Keratinocyte (primary cell): Measurements from ENCODE around the gene MORN5. TPM values are rescaled to one million over a fixed set of nuclear protein-coding genes. Genes with fewer than 3 reads are reported as not detected.

ENCODE experiments used
- DNase-seq: peaks from one replicate; pipeline ENCODE4 v3.0.0-alpha.2; 2011; ENCODE audit warnings: low read depth, missing footprints, low spot score
- FAIRE-seq: peaks from 2 replicates; lab custom pipeline; 2011; peaks lifted over from hg19 to GRCh38; lab: Jason Lieb, UNC
- H2AFZ ChIP-seq: 2 replicates; pipeline ENCODE4 v1.6.0; 2012; ENCODE audit warnings: low read length, control low read depth, inconsistent platforms; ENCODE audit not compliant: control insufficient read depth
- H3K27ac ChIP-seq: 2 replicates; pipeline ENCODE4 v1.5.1; 2011; ENCODE audit warnings: low read length; ENCODE audit not compliant: control insufficient read depth, insufficient read depth
- H3K27me3 ChIP-seq: 3 replicates; pipeline ENCODE4 v1.6.0; 2011; ENCODE audit warnings: low read length; ENCODE audit not compliant: control insufficient read depth, insufficient read depth; ENCODE audit errors: extremely low read depth
- H3K36me3 ChIP-seq, 2 experiments: 2 replicates in 1 of 2; 3 replicates in 1 of 2; pipeline ENCODE4 v1.5.1; 2011; ENCODE audit warnings: low read length in 2 of 2, mild to moderate bottlenecking in 1 of 2; ENCODE audit not compliant: control insufficient read depth in 2 of 2, insufficient read depth in 2 of 2; ENCODE audit errors: extremely low read depth in 1 of 2
- H3K4me1 ChIP-seq: 3 replicates; pipeline ENCODE4 v1.5.1; 2011; ENCODE audit warnings: low read length; ENCODE audit not compliant: control insufficient read depth, insufficient read depth; ENCODE audit errors: extremely low read depth
- H3K4me2 ChIP-seq: 3 replicates; pipeline ENCODE4 v1.6.0; 2011; ENCODE audit warnings: low read depth, low read length; ENCODE audit not compliant: control insufficient read depth, insufficient read depth; ENCODE audit errors: extremely low read depth
- H3K4me3 ChIP-seq, 3 experiments: fragments of 200-600 bp in 1 of 3; sonication (generic) in 1 of 3; 2 replicates in 2 of 3; 3 replicates in 1 of 3; pipeline ENCODE4 v1.5.1; 2011 to 2016; ENCODE audit warnings: low read length in 3 of 3, mild to moderate bottlenecking in 3 of 3, control low read depth in 2 of 3, inconsistent platforms in 1 of 3, low read depth in 1 of 3, mixed read lengths in 1 of 3, mixed run types in 1 of 3, moderate library complexity in 1 of 3; ENCODE audit not compliant: control insufficient read depth in 2 of 3, insufficient read depth in 2 of 3; ENCODE audit errors: extremely low read depth in 1 of 3
- H3K79me2 ChIP-seq: 2 replicates; pipeline ENCODE4 v1.6.0; 2012; ENCODE audit warnings: low read length; ENCODE audit not compliant: control insufficient read depth, insufficient read depth
- H3K9ac ChIP-seq: 3 replicates; pipeline ENCODE4 v1.6.0; 2011; ENCODE audit warnings: low read length; ENCODE audit not compliant: control insufficient read depth, insufficient read depth; ENCODE audit errors: extremely low read depth
- H3K9me1 ChIP-seq: 3 replicates; pipeline ENCODE4 v1.6.0; 2011; ENCODE audit warnings: low read length; ENCODE audit not compliant: control insufficient read depth, insufficient read depth; ENCODE audit errors: extremely low read depth
- H3K9me3 ChIP-seq: 2 replicates; pipeline ENCODE4 v1.5.1; 2012; ENCODE audit warnings: low read depth, low read length; ENCODE audit not compliant: control insufficient read depth
- H4K20me1 ChIP-seq: 3 replicates; pipeline ENCODE4 v1.6.0; 2011; ENCODE audit warnings: low read length; ENCODE audit not compliant: control insufficient read depth, insufficient read depth; ENCODE audit errors: extremely low read depth
- CTCF ChIP-seq, 3 experiments: IDR thresholded peaks in 1 of 3; conservative IDR thresholded peaks in 1 of 3; optimal IDR thresholded peaks in 1 of 3; 2 replicates in 2 of 3; 3 replicates in 1 of 3; pipeline versions ENCODE3 to v1.5.1; 2011; ENCODE audit warnings: low read length in 3 of 3, mild to moderate bottlenecking in 3 of 3, moderate library complexity in 2 of 3, control low read depth in 1 of 3, inconsistent platforms in 1 of 3; ENCODE audit not compliant: insufficient read depth in 2 of 3; ENCODE audit errors: extremely low read depth in 1 of 3
- EZH2 ChIP-seq: IDR thresholded peaks from one replicate; pipeline ENCODE4 v1.6.1; 2012; ENCODE audit warnings: inconsistent platforms, mild to moderate bottlenecking, low read length, moderate library complexity
- dilution Hi-C: fragments of 300-500 bp; cut with MboI; formaldehyde crosslinking; loops from one replicate; pipeline ENCODE4 v1.7.0; 2020; ENCODE audit warnings: low sequenced_read_pairs; ENCODE audit not compliant: extremely low pct_ligation_motif_present
- polyA plus RNA-seq, 5 experiments: library from polyadenylated mRNA; depleted of rRNA in 3 of 5; stranded (reverse) in 3 of 5; stranded (forward) in 1 of 5; unstranded in 1 of 5; fragments of >200 nt; gene quantifications; 1 replicate in 1 of 5; 2 replicates in 3 of 5; 3 replicates in 1 of 5; pipeline versions ENCODE4 v1.2.1 to v1.2.3, GENCODE V29; 2011 to 2012; ENCODE audit warnings: missing spikeins in 2 of 5, low read depth in 1 of 5, low replicate concordance in 1 of 5

MORN5 gene
- polyA plus RNA-seq, 1 donor (not counting 4 experiments of a cell fraction or from before 2014, with no cell fraction given), result not detected

GRCh38 chr9:122132539-122132938 lies 27.2 kb upstream of the MORN5 start:
- Histone ChIP-seq H3K27ac (no peak overlapping the region), H3K9ac (no peak overlapping the region), H4K20me1 (no peaks in the 10 kb centered on the region), H3K9me3 (no peaks in the 10 kb centered on the region), H2AFZ (no peak overlapping the region), H3K79me2 (no peaks in the 10 kb centered on the region), H3K4me3 (no peak overlapping the region), H3K9me1 (no peaks in the 10 kb centered on the region), H3K27me3 (peaks cover 11% of the 10 kb centered on the region), H3K4me2 (no peak overlapping the region), H3K4me1 (no peaks in the 10 kb centered on the region), H3K36me3 (no peaks in the 10 kb centered on the region)
- dilution Hi-C loops, result no loop called here
- no peak for FAIRE-seq
- DNase-seq, result no peak
- TF ChIP-seq CTCF (optimal IDR thresholded peaks at IDR 0.05 in 1 of 3, IDR thresholded peaks at IDR 0.05 in 1 of 3, conservative IDR thresholded peaks at IDR 0.05 in 1 of 3; ENCODE audit: extremely low read depth in 1 of 3, insufficient read depth in 2 of 3, low read length in 3 of 3), result no peak
- no peak for TF ChIP-seq EZH2

- Histone ChIP-seq H2AFZ (no peak overlapping the region), H3K9ac (no peak overlapping the region), H3K79me2 (no peaks in the 10 kb centered on the region), H4K20me1 (no peaks in the 10 kb centered on the region), H3K4me2 (no peak overlapping the region), H3K4me3 (no peak overlapping the region), H3K9me1 (no peaks in the 10 kb centered on the region), H3K36me3 (no peaks in the 10 kb centered on the region), H3K4me1 (no peaks in the 10 kb centered on the region), H3K27me3 (peaks cover 11% of the 10 kb centered on the region), H3K9me3 (no peaks in the 10 kb centered on the region), H3K27ac (no peak overlapping the region)
- FAIRE-seq (no peak), DNase-seq (no peak)
- no peak for TF ChIP-seq CTCF (optimal IDR thresholded peaks at IDR 0.05 in 1 of 3, IDR thresholded peaks at IDR 0.05 in 1 of 3, conservative IDR thresholded peaks at IDR 0.05 in 1 of 3; ENCODE audit: extremely low read depth in 1 of 3, insufficient read depth in 2 of 3, low read length in 3 of 3)
- no peak for TF ChIP-seq EZH2
- dilution Hi-C loops, result no loop called here
Observed at GRCh38 chr9:122133263-122133983, 26.3 kb upstream of the MORN5 start.
